PFSK-1 (cell line): ENCODE results near the gene POU2AF1.

ENCODE experiments used
- FOXP2 ChIP-seq: optimal IDR thresholded peaks from 2 replicates; pipeline ENCODE3; 2011; ENCODE audit warnings: borderline replicate concordance, control low read depth, inconsistent platforms; ENCODE audit not compliant: insufficient read depth; ENCODE audit errors: extremely low read length, extremely low read depth
- POLR2AphosphoS5 ChIP-seq: IDR thresholded peaks from 2 replicates; pipeline ENCODE4 v1.6.1; 2012; ENCODE audit warnings: low read depth, mild to moderate bottlenecking, control low read depth, low read length, moderate library complexity
- SIN3A ChIP-seq: IDR thresholded peaks from 2 replicates; pipeline ENCODE4 v1.6.1; 2012; ENCODE audit warnings: mild to moderate bottlenecking, low read length, moderate library complexity, borderline replicate concordance; ENCODE audit not compliant: insufficient read depth
- TAF1 ChIP-seq: IDR thresholded peaks from 2 replicates; pipeline ENCODE4 v1.6.1; 2012; ENCODE audit warnings: low read length, control low read depth, borderline replicate concordance; ENCODE audit not compliant: insufficient read depth
- TF ChIP-seq, protein P1 (sequence below), 2 experiments: IDR thresholded peaks; 2 replicates each; pipeline versions ENCODE4 v1.6.1 to v1.8.0; 2011 to 2012; ENCODE audit warnings: low read depth in 2 of 2, low read length in 2 of 2, control low read depth in 1 of 2, inconsistent platforms in 1 of 2, mild to moderate bottlenecking in 1 of 2, moderate library complexity in 1 of 2; ENCODE audit not compliant: insufficient read depth in 1 of 2

The POU2AF1 gene

DNA sequence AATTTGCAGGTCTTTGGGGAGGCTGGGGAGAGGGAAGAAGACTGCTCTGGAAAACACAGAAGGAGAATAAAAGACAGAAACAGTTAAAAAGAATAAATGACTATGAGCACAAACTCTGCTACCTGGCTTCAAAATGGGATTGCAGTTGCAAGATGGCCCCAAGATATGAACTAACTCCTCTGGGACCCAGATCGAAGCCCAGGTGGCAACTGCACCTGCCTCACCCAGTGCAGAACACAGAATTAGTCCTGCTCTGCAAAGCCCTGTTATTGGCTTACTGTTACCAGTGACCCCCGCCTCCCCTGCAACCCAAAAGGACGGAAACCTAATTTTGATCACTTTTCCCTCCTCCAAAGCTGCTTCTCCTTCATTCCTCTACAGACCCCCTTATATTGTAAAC lies 35.9 kb upstream of the POU2AF1 start:
- TF ChIP-seq, protein P1, sequence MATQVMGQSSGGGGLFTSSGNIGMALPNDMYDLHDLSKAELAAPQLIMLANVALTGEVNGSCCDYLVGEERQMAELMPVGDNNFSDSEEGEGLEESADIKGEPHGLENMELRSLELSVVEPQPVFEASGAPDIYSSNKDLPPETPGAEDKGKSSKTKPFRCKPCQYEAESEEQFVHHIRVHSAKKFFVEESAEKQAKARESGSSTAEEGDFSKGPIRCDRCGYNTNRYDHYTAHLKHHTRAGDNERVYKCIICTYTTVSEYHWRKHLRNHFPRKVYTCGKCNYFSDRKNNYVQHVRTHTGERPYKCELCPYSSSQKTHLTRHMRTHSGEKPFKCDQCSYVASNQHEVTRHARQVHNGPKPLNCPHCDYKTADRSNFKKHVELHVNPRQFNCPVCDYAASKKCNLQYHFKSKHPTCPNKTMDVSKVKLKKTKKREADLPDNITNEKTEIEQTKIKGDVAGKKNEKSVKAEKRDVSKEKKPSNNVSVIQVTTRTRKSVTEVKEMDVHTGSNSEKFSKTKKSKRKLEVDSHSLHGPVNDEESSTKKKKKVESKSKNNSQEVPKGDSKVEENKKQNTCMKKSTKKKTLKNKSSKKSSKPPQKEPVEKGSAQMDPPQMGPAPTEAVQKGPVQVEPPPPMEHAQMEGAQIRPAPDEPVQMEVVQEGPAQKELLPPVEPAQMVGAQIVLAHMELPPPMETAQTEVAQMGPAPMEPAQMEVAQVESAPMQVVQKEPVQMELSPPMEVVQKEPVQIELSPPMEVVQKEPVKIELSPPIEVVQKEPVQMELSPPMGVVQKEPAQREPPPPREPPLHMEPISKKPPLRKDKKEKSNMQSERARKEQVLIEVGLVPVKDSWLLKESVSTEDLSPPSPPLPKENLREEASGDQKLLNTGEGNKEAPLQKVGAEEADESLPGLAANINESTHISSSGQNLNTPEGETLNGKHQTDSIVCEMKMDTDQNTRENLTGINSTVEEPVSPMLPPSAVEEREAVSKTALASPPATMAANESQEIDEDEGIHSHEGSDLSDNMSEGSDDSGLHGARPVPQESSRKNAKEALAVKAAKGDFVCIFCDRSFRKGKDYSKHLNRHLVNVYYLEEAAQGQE (IDR thresholded peaks at IDR 0.05; ENCODE audit: insufficient read depth in 1 of 2, low read depth in 2 of 2, low read length in 2 of 2): no peak
- TF ChIP-seq SIN3A (no peak), TAF1 (no peak), FOXP2 (no peak), POLR2AphosphoS5 (no peak)

DNA sequence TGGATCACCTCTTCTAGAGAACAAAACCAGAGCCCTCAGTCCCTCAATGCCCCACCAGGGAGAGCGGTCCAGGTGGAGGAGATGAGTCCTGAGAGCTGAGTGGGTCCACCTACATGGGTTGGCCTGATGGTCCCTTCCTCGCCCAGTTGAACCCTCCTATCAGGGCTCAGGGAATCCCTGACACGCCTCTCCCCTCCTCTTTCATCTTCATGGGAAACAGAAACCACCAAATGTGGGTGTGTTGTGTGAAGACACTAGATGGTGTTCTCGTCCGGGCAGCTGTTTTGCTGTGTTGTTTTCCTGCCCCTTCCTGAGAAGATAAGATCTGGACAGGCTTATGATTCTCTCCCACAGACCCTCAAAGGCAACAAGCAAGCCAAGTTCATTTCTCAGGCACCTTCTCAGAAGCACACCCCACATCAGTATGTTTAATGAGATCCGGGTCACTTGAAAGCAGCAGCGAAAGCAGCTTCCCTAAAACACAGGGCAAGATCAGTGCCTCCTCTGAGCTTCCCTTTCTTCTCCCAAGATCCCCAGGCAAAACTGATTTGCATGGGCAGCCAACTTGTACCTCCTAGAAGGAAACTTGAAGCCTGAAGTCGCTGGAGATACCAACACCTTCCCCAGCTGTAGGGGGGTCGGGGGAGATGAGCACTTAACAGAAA lies 35.3 kb upstream of the POU2AF1 start:
- TF ChIP-seq TAF1: no peak
- TF ChIP-seq, protein P1 (IDR thresholded peaks at IDR 0.05; ENCODE audit: insufficient read depth in 1 of 2, low read depth in 2 of 2, low read length in 2 of 2): no peak
- TF ChIP-seq POLR2AphosphoS5: no peak
- no peak for TF ChIP-seq FOXP2
- TF ChIP-seq SIN3A: no peak

GRCh38 chr11:111413849-111414248 lies 34.8 kb upstream of the POU2AF1 start:
- TF ChIP-seq SIN3A: no peak
- no peak for TF ChIP-seq TAF1
- TF ChIP-seq POLR2AphosphoS5: no peak
- TF ChIP-seq, protein P1 (IDR thresholded peaks at IDR 0.05; ENCODE audit: insufficient read depth in 1 of 2, low read depth in 2 of 2, low read length in 2 of 2): no peak
- TF ChIP-seq FOXP2: no peak

- no peak for TF ChIP-seq TAF1
- no peak for TF ChIP-seq SIN3A
- TF ChIP-seq, protein P1 (IDR thresholded peaks at IDR 0.05; ENCODE audit: insufficient read depth in 1 of 2, low read depth in 2 of 2, low read length in 2 of 2): no peak
- TF ChIP-seq POLR2AphosphoS5: no peak
- no peak for TF ChIP-seq FOXP2
Measured at GRCh38 chr11:111412293-111412692, 33.2 kb upstream of the POU2AF1 start.

DNA sequence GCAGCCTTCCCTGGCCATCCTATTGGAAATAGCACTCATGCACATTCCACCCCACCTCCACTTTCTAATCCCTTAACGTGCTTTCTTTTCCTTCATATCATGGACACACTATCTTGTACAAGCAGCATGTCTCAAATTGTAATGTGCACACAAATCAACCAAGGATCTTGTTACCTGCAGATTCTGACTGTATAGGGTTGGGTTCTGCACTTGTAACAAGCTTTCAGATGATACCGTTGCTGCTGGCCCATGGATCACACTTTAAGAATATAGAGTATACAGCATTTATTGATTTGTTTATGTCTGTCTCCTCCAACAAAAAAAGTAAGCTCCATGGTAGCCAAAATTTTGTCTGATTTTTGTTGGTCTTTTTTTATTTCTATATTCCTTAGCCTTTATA lies 32.4 kb upstream of the POU2AF1 start:
- TF ChIP-seq FOXP2 (no peak), SIN3A (no peak), POLR2AphosphoS5 (no peak), TAF1 (no peak)
- TF ChIP-seq, protein P1 (IDR thresholded peaks at IDR 0.05; ENCODE audit: insufficient read depth in 1 of 2, low read depth in 2 of 2, low read length in 2 of 2): no peak
